ENCODE measurements around the gene CGRRF1.
A peak's percentile ranks its signal among the peaks of the same experiment; 100 is the strongest.

Gene CGRRF1

GRCh38 chr14:54550514-54550913 lies 40.8 kb downstream of the CGRRF1 start:
- DNase-seq = no peak

GRCh38 chr14:54554401-54554800 lies 44.7 kb downstream of the CGRRF1 start:
- DNase-seq = no peak

GRCh38 chr14:54555651-54556050 lies 45.9 kb downstream of the CGRRF1 start:
- no peak for DNase-seq

DNA sequence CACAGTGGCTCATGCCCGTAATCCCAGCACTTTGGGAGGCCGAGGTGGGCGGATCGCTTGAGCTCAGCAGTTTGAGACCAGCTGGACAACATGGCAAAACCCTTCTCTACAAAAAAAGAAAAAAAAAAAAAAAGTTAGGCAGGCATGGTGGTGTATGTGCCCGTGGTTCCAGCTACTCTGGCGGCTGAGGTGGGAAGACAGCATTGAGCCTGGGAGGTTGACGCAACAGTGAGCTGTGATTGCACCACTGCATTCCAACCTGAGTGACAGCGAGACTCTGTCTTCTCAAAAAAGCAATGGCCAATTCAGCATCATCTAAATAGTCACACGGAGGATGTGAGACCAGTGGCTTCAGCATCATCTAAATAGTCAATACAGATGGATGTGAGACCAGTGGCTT lies 46.8 kb downstream of the CGRRF1 start:
- DNase-seq = no peak

DNA sequence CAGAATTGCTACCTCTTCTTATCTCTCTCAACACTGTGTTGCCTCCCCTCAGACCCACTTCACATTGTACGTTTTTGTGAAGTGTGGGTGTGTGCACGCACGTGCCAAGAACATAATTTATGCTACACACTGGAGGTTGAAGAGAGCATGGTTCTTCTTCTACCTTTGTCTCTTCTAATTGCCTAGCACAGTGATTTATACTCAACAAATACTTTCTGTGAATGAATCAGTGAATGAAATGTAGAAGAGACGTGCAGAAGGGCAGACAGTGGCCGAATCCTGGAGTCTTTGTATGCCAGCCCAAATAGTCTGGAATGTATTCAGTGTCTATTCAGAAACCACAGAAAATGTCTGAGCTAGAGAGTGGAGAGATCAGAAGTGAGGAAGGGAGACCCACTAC lies 52.6 kb downstream of the CGRRF1 start:
- DNase-seq = no peak

GRCh38 chr14:54564071-54564867 lies 54.6 kb downstream of the CGRRF1 start:
- peak; percentile 33 for DNase-seq

- DNase-seq = peak; percentile 54
Observed at GRCh38 chr14:54564868-54565784, 55.4 kb downstream of the CGRRF1 start.

DNA sequence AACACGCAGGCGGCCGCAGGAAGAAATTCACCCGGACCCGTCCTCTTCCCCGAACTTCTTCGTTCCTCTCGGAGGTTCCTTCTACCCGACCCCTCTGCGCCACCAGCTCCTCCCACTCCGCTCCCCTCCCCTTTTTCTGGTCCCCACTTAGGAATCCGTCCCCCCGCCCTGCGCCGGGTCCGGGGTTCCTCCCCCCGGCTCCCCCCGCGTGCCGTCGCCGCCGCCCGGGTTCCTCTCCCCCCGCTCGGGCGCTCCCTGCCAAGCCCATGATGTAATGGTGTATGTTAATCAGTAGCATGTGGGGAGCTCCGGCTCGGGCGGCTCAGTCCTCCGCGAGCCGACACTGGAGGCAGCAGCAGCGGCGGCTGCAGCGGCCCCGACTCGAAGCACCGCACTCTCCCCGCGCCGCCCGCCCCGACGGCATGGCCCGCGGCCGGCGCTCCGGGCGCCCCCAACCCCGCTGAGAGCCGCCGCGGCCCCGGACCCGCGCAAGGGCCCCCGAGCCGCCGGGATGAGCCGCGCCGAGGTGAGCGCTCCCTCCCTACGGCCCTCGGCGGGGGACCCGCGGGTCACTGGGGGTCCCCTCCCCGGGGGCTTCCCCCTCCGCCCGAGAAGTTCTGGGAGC lies 56.2 kb downstream of the CGRRF1 start:
- DNase-seq = peak; percentile 91

DNA sequence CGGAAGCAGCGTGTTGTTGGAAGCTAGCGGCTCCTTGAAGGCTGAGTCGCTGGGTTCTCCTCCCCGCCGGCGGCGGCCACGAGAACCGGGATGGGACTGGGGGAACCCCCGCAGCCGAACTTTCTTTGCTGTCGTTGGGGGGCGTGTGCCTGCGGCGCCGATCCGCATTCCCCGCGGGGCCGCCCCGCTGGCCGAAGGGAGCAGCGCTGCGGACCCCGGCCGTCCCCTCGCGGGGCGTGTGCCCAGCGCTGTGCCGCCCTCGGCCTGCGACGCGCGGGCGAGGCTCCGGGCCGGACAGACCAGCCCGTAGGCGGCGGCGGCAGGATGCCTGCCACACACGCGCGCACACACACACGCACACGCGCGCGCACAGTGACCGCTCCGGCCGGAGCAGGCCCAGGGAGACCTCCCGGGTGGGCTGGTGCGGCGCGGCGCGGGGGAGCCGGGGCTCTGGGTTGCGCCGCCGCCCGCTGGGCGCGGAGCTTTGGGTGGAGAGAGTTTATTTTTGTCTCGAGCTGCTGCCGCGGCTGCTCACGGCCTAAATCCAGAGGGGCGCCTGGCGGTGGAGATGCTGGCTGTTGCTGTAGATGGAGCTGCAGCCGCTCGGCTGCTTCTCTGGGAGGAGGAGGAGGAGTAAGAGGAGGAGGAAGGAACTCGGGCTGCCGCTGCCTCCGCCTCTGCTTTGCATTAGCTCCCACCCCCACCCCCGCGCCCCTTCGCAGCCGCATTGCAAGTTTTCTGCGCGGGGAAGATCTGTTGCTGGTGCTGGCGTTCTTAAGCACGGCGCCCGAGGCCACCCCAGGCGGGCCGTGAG lies 56.9 kb downstream of the CGRRF1 start, which contains the start of gene SAMD4A:
SAMD4A (plus strand) TSS at position 719 of the 814 bp plus-strand sequence. CDS start 789 bp downstream, outside the sequence.
- DNase-seq = peak; percentile 74

DNA sequence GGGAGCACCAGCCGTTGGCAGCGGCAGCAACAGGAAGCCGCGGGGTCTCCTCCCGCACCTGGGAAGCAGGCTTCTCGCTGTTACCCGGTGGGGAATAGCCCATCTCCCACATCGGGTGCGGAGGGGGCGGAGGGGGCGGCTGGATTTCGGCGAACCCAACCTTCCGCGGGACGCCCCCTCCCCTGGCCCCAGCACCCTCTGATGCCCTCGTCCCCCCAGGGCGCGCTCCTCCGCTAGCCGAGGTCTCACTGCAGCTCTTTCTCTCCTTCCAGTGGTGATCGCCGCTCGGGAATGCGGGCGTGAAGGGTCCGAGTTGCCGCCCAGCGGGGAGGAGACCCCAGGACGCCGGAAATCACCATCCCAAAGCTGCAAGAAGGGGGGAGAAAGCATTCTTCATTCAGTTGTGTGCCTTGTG lies 57.5 kb downstream of the CGRRF1 start:
- peak; percentile 46 for DNase-seq

GRCh38 chr14:54567639-54568561 lies 58.2 kb downstream of the CGRRF1 start:
- DNase-seq = peak; percentile 69

- no peak for DNase-seq
Observed at GRCh38 chr14:54568821-54569595, 59.3 kb downstream of the CGRRF1 start.

DNA sequence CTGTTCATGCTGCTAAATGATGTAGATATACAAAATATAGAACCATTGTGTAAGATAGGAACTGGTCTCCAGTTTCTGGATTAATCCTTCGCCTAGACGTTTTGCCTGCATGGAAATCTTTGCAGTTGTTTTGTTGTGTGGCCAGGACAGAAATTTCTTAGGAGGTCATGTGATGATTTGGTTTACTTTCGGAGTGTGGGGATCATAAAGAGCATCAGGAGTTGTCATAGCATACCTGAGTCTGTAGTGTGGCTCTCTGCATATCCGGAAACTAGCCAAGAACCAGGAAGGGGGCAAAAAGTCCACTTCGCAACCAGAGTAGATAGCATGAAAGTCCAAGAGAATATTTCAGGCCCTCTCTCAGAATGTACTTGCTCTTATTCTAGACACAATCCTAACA lies 60.3 kb downstream of the CGRRF1 start:
- no peak for DNase-seq

GRCh38 chr14:54570631-54571415 lies 61.1 kb downstream of the CGRRF1 start:
- no peak for DNase-seq

DNA sequence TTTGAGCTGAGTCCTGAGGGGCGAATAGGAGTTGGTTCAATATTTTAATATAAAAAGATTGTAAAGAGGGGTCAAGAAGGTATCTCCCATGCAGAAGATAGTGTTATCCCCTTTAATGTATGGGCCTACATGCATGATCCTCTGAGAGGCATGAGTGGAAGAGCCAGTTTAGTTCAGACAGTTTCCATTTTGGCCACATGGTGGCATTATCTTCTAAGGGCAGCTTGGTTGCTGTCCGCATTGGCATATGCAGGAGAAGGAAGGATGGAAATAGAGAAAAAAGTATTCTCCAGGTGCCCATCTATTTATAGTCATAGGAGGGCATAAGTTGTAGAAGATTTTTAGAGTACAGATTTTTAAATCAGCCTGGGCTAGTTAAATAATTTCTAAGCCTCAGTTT lies 62.6 kb downstream of the CGRRF1 start:
- DNase-seq = no peak

- DNase-seq = no peak
Observed at GRCh38 chr14:54574528-54574927, 64.8 kb downstream of the CGRRF1 start.

- DNase-seq = no peak
Observed at GRCh38 chr14:54577494-54577893, 67.8 kb downstream of the CGRRF1 start.

DNA sequence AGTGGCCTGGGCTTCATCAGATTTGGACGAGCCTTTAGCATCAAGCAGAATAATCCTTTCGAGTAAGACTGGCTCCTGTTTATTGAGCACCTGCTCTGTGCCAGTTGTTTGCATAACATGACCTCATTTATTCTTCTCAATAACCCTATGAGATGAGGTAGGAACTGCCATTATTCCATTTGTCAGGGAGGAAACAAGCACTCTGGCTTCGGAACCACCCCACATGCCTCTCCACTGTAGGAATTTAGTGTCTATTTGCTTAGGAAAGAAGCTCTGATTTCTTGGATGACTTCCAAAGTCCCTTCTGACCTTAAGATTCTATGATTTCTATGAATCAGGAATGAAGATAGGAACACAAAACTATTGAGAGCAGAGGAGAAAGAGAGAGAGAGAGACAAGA lies 68.3 kb downstream of the CGRRF1 start:
- no peak for DNase-seq

- DNase-seq = no peak
Observed at GRCh38 chr14:54579621-54580020, 69.9 kb downstream of the CGRRF1 start.

GRCh38 chr14:54580933-54581332 lies 71.2 kb downstream of the CGRRF1 start:
- no peak for DNase-seq
